A549 (cell line): ENCODE measurements around the gene ITPR3. TPM values are rescaled to one million over a fixed set of nuclear protein-coding genes. Genes with fewer than 3 reads are reported as not detected.

ENCODE experiments used
- ATAC-seq, 2 experiments: fragments of 200-7000 bp in 1 of 2; fragments of >200 bp in 1 of 2; cut with Nextera tagmentation in 1 of 2; cut with Tn5 transposase in 1 of 2; 3 replicates each; pipeline versions ENCODE4 v1.8.0 to v1.9.1; 2018 to 2020; ENCODE audit warnings: mild to moderate bottlenecking in 1 of 2, moderate library complexity in 1 of 2
- CTCF ChIA-PET: fragments of 300-600 bp; sonication (Branson Sonifier 250); formaldehyde crosslinking; extraction: SDS; loops from one replicate; lab custom pipeline; 2021; ENCODE audit warnings: antibody characterized with exemption, inconsistent platforms; lab: Yijun Ruan, JAX
- POLR2A ChIA-PET: fragments of 350-600 bp; formaldehyde crosslinking; extraction: SDS; loops from one replicate; lab custom pipeline; 2021; ENCODE audit warnings: antibody characterized with exemption, inconsistent platforms; lab: Yijun Ruan, JAX
- DNase-seq, 2 experiments: peaks; one replicate each; pipeline versions ENCODE4 v3.0.0 to v3.0.0-alpha.2; 2011 to 2016; ENCODE audit warnings: low read depth in 1 of 2, low spot score in 1 of 2
- FAIRE-seq: peaks from 2 replicates; lab custom pipeline; 2011; peaks lifted over from hg19 to GRCh38; lab: Jason Lieb, UNC
- H3K27ac ChIP-seq, 2 experiments: fragments of >200 bp; sonication (Bioruptor Twin); formaldehyde crosslinking; 3 replicates each; pipeline ENCODE4 v1.5.1; 2016 to 2017
- H3K4me1 ChIP-seq: fragments of >200 bp; sonication (Bioruptor Twin); formaldehyde crosslinking; 3 replicates; pipeline ENCODE4 v1.6.1; 2016
- H3K4me2 ChIP-seq: fragments of >200 bp; sonication (Bioruptor Twin); formaldehyde crosslinking; 3 replicates; pipeline ENCODE4 v1.6.1; 2016
- H3K4me3 ChIP-seq: fragments of >200 bp; sonication (Bioruptor Twin); formaldehyde crosslinking; 3 replicates; pipeline ENCODE4 v1.5.1; 2016
- H3K9me3 ChIP-seq: fragments of >200 bp; sonication (Bioruptor Twin); formaldehyde crosslinking; 3 replicates; pipeline ENCODE4 v1.6.1; 2016
- BHLHE40 ChIP-seq: IDR thresholded peaks from 2 replicates; pipeline ENCODE4 v1.6.1; 2012; ENCODE audit warnings: low read depth, low read length, inconsistent platforms
- CBX2 ChIP-seq: fragments of 200-600 bp; sonication (generic); IDR thresholded peaks from 2 replicates; pipeline ENCODE4 v1.6.1; 2016; ENCODE audit warnings: low read depth, mild to moderate bottlenecking, borderline replicate concordance
- CBX8 ChIP-seq: fragments of 200-600 bp; sonication (generic); IDR thresholded peaks from 2 replicates; pipeline ENCODE4 v1.6.1; 2016
- CEBPB ChIP-seq, 2 experiments: fragments of >200 bp in 1 of 2; sonication (Bioruptor Twin) in 1 of 2; formaldehyde crosslinking in 1 of 2; IDR thresholded peaks; 2 replicates each; pipeline ENCODE4 v1.6.1; 2012 to 2016
- CHD2 ChIP-seq: fragments of 150-350 bp; IDR thresholded peaks from 2 replicates; pipeline ENCODE4 v1.6.1; 2014; ENCODE audit warnings: low read length; ENCODE audit not compliant: partially characterized antibody
- EHF ChIP-seq: fragments of 250-450 bp; sonication (Bioruptor Pico); IDR thresholded peaks from 2 replicates; pipeline ENCODE4 v1.5.0; 2020; ENCODE audit warnings: mild to moderate bottlenecking
- FOSL2 ChIP-seq, 2 experiments: fragments of 450-650 bp in 1 of 2; fragments of >200 bp in 1 of 2; sonication (Bioruptor Twin) in 1 of 2; formaldehyde crosslinking; IDR thresholded peaks; 2 replicates each; pipeline versions ENCODE4 v1.5.0 to v1.6.1; 2016 to 2020; ENCODE audit warnings: mild to moderate bottlenecking in 1 of 2, moderate library complexity in 1 of 2
- GATA3 ChIP-seq: IDR thresholded peaks from 2 replicates; pipeline ENCODE4 v1.6.1; 2012; ENCODE audit warnings: borderline replicate concordance
- HOXB13 ChIP-seq: fragments of 250-450 bp; sonication (Bioruptor Pico); IDR thresholded peaks from 2 replicates; pipeline ENCODE4 v1.5.0; 2020; ENCODE audit warnings: low read depth, mild to moderate bottlenecking, moderate library complexity
- JUNB ChIP-seq: fragments of >200 bp; sonication (Bioruptor Twin); formaldehyde crosslinking; IDR thresholded peaks from 2 replicates; pipeline ENCODE4 v1.6.1; 2016
- NPAS2 ChIP-seq: fragments of 250-450 bp; sonication (Bioruptor Pico); IDR thresholded peaks from 2 replicates; pipeline ENCODE4 v1.8.0; 2022; ENCODE audit warnings: mild to moderate bottlenecking, moderate library complexity, borderline replicate concordance
- NR3C1 ChIP-seq: fragments of >200 bp; sonication (Bioruptor Twin); formaldehyde crosslinking; IDR thresholded peaks from 3 replicates; pipeline ENCODE4 v1.6.1; 2017
- PHF8 ChIP-seq: fragments of 200-600 bp; sonication (generic); IDR thresholded peaks from 2 replicates; pipeline ENCODE4 v1.6.1; 2016; ENCODE audit warnings: low read depth, mild to moderate bottlenecking, antibody characterized with exemption, moderate library complexity, borderline replicate concordance
- POLR2A ChIP-seq: IDR thresholded peaks from 2 replicates; pipeline ENCODE4 v1.6.1; 2012; ENCODE audit warnings: mild to moderate bottlenecking, low read length
- RFX5 ChIP-seq: fragments of 450-650 bp; IDR thresholded peaks from 2 replicates; pipeline ENCODE4 v1.7.1; 2014; ENCODE audit warnings: antibody characterized with exemption, mild to moderate bottlenecking, moderate library complexity
- SMC3 ChIP-seq: fragments of >200 bp; sonication (Bioruptor Twin); formaldehyde crosslinking; IDR thresholded peaks from 3 replicates; pipeline ENCODE4 v1.6.1; 2018; ENCODE audit warnings: inconsistent platforms
- SREBF2 ChIP-seq: fragments of 450-650 bp; IDR thresholded peaks from 2 replicates; pipeline ENCODE4 v1.6.1; 2014; ENCODE audit warnings: mild to moderate bottlenecking, moderate library complexity
- TFCP2L1 ChIP-seq: fragments of 250-450 bp; sonication (Bioruptor Pico); IDR thresholded peaks from 2 replicates; pipeline ENCODE4 v1.5.0; 2021; ENCODE audit warnings: mild to moderate bottlenecking
- ZC3H11A ChIP-seq: fragments of 450-650 bp; IDR thresholded peaks from 2 replicates; pipeline ENCODE4 v1.6.1; 2014; ENCODE audit warnings: antibody characterized with exemption, mild to moderate bottlenecking
- ZFP36 ChIP-seq: fragments of 450-650 bp; IDR thresholded peaks from 2 replicates; pipeline ENCODE4 v1.6.1; 2014; ENCODE audit warnings: borderline replicate concordance; ENCODE audit not compliant: partially characterized antibody
- ZNF302 ChIP-seq: fragments of 250-450 bp; sonication (Bioruptor Pico); IDR thresholded peaks from 2 replicates; pipeline ENCODE4 v1.9.0; 2021; ENCODE audit warnings: inconsistent platforms, mild to moderate bottlenecking, moderate library complexity
- WGBS: methylation state at CpG from one replicate; pipeline ENCODE4 v1.1.6; 2017; ENCODE audit errors: missing lambda C conversion rate; 5-methylcytosine and 5-hydroxymethylcytosine counted together
- polyA plus RNA-seq, 4 experiments: library from polyadenylated mRNA; depleted of rRNA in 3 of 4; stranded (reverse); fragments of >200 nt; fragmentation: RNase III in 1 of 4; extraction: RNeasy Plus Mini Kit Qiagen cat#74134 plus additional on column Dnase treatment in 1 of 4; gene quantifications; 2 replicates in 3 of 4; 3 replicates in 1 of 4; pipeline ENCODE4 v1.2.3, GENCODE V29; 2011 to 2017
- TF ChIP-seq, protein P1 (sequence below): IDR thresholded peaks from 2 replicates; pipeline ENCODE4 v1.6.1; 2012
- TF ChIP-seq, protein P2 (sequence below): IDR thresholded peaks from 2 replicates; pipeline ENCODE4 v1.6.1; 2012
- TF ChIP-seq, protein P3 (sequence below): fragments of >200 bp; sonication (Bioruptor Twin); formaldehyde crosslinking; IDR thresholded peaks from 3 replicates; pipeline ENCODE4 v1.6.1; 2016
- TF ChIP-seq, protein P4 (sequence below): fragments of 150-350 bp; IDR thresholded peaks from 2 replicates; pipeline ENCODE4 v1.6.1; 2014; ENCODE audit warnings: low read depth, mild to moderate bottlenecking, low read length
- TF ChIP-seq, protein P5 (sequence below): fragments of >200 bp; sonication (Bioruptor Twin); formaldehyde crosslinking; IDR thresholded peaks from 2 replicates; pipeline ENCODE4 v1.6.1; 2016
- TF ChIP-seq, protein P6 (sequence below): fragments of 250-450 bp; sonication (Bioruptor Pico); IDR thresholded peaks from 2 replicates; pipeline ENCODE4 v1.5.0; 2020; ENCODE audit warnings: low read depth, mild to moderate bottlenecking, moderate library complexity

The ITPR3 gene
- polyA plus RNA-seq, 2 of the 4 experiments (the other 2 are of a cell fraction), result 17.6 to 20.8 TPM

DNA sequence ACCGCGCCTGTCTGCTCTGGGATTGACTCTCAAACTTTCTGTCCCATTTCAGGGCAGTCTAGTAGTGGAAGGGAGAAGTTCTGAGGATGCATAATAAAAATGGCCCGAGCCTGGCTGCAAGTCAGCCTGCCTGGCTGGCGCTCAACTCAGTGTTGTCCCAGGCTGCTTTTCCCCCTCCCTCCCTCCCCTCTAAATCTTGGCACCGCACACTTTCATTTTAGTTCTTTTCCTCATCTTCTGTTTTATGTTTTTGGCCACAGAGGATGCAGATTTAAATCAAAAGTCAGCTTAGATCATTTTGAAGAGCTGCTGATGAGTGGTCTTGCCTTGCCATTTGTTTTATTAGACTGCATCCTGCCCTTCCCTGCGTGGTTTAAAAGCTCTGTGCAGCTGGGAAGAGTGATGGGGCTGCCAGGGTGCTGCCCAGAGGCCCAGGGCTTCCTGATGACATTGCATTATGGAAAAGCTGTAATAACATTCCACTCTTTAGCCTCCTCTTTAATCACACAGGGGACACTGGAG lies 96.9 kb downstream of the ITPR3 start:
- H3K27ac ChIP-seq, result no peak overlapping the region
- H3K4me3 ChIP-seq, result no peak overlapping the region
- no peaks in the 10 kb centered on the region for H3K9me3 ChIP-seq
- TF ChIP-seq ZC3H11A (no peak), JUNB (no peak), GATA3 (no peak), CBX8 (no peak), TFCP2L1 (CRISPR knock-in tag) (no peak), NR3C1 (no peak), ZFP36 (no peak), SREBF2 (no peak), CEBPB (IDR thresholded peaks at IDR 0.05) (no peak), EHF (no peak)
- TF ChIP-seq, protein P1, sequence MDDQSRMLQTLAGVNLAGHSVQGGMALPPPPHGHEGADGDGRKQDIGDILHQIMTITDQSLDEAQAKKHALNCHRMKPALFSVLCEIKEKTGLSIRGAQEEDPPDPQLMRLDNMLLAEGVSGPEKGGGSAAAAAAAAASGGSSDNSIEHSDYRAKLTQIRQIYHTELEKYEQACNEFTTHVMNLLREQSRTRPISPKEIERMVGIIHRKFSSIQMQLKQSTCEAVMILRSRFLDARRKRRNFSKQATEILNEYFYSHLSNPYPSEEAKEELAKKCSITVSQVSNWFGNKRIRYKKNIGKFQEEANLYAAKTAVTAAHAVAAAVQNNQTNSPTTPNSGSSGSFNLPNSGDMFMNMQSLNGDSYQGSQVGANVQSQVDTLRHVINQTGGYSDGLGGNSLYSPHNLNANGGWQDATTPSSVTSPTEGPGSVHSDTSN, result no peak
- TF ChIP-seq, protein P2, sequence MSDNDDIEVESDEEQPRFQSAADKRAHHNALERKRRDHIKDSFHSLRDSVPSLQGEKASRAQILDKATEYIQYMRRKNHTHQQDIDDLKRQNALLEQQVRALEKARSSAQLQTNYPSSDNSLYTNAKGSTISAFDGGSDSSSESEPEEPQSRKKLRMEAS, result no peak
- DNase-seq (no peak), ATAC-seq (no peak), FAIRE-seq (no peak)
- H3K4me1 ChIP-seq, result no peaks in the 10 kb centered on the region
- 74% methylated on average over 6 of the region's 6 CpGs for WGBS
- H3K4me2 ChIP-seq, result no peak overlapping the region
- POLR2A ChIA-PET, result no interaction called here
- CTCF ChIA-PET, result interaction anchor here (0.9 kb wide), 2 partner anchors 17 to 26 kb away, joined by 3 to 4 read pairs; no protein-coding TSS in a partner anchor

DNA sequence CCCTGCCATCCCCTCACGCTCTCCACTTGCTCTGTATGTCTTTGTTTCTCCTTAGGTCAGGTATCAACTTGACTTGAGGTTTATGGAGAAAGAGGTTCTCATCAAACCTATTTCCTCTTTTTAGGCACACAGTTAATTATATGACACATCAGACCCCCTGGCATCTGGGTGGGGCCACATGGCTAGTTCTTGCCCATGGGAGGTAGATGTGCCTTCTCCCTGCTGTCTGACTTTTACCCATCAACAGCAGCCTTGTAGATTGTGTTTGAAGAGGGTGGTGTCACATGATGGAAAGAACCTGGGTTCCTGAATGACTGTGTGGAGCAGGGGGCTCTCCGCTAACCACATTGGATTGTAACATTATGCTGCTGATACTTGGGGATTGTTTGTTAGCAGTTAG lies 97.6 kb downstream of the ITPR3 start:
- H3K4me1 ChIP-seq, result no peaks in the 10 kb centered on the region
- no peak overlapping the region for H3K4me2 ChIP-seq
- no peak for DNase-seq
- 94% methylated on average over 2 of the region's 2 CpGs for WGBS
- POLR2A ChIA-PET, result no interaction called here
- H3K9me3 ChIP-seq, result no peaks in the 10 kb centered on the region
- no peak for TF ChIP-seq ZC3H11A
- no peak for TF ChIP-seq POLR2A
- no peak for TF ChIP-seq ZNF302 (CRISPR knock-in tag)
- TF ChIP-seq FOSL2 (IDR thresholded peaks at IDR 0.05), result no peak
- TF ChIP-seq FOSL2 (CRISPR knock-in tag; IDR thresholded peaks at IDR 0.05), result no peak
- TF ChIP-seq HOXB13 (CRISPR knock-in tag), result no peak
- no peak for TF ChIP-seq SMC3
- TF ChIP-seq JUNB, result no peak
- TF ChIP-seq, protein P3, sequence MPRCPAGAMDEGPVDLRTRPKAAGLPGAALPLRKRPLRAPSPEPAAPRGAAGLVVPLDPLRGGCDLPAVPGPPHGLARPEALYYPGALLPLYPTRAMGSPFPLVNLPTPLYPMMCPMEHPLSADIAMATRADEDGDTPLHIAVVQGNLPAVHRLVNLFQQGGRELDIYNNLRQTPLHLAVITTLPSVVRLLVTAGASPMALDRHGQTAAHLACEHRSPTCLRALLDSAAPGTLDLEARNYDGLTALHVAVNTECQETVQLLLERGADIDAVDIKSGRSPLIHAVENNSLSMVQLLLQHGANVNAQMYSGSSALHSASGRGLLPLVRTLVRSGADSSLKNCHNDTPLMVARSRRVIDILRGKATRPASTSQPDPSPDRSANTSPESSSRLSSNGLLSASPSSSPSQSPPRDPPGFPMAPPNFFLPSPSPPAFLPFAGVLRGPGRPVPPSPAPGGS, result no peak
- TF ChIP-seq, protein P4, sequence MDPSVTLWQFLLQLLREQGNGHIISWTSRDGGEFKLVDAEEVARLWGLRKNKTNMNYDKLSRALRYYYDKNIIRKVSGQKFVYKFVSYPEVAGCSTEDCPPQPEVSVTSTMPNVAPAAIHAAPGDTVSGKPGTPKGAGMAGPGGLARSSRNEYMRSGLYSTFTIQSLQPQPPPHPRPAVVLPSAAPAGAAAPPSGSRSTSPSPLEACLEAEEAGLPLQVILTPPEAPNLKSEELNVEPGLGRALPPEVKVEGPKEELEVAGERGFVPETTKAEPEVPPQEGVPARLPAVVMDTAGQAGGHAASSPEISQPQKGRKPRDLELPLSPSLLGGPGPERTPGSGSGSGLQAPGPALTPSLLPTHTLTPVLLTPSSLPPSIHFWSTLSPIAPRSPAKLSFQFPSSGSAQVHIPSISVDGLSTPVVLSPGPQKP, result no peak
- TF ChIP-seq, protein P5, sequence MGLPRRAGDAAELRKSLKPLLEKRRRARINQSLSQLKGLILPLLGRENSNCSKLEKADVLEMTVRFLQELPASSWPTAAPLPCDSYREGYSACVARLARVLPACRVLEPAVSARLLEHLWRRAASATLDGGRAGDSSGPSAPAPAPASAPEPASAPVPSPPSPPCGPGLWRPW, result no peak
- TF ChIP-seq CHD2, result no peak
- no peak for TF ChIP-seq BHLHE40
- TF ChIP-seq PHF8, result no peak
- TF ChIP-seq RFX5, result no peak
- TF ChIP-seq ZFP36, result no peak
- TF ChIP-seq NR3C1, result no peak
- no peak for TF ChIP-seq CBX2
- TF ChIP-seq, protein P6, sequence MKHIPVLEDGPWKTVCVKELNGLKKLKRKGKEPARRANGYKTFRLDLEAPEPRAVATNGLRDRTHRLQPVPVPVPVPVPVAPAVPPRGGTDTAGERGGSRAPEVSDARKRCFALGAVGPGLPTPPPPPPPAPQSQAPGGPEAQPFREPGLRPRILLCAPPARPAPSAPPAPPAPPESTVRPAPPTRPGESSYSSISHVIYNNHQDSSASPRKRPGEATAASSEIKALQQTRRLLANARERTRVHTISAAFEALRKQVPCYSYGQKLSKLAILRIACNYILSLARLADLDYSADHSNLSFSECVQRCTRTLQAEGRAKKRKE (CRISPR knock-in tag), result no peak
- no peak for TF ChIP-seq NPAS2 (CRISPR knock-in tag)
- H3K27ac ChIP-seq, result no peak overlapping the region
- CTCF ChIA-PET, result interaction anchor here (0.9 kb wide), 2 partner anchors 17 to 26 kb away, joined by 3 to 4 read pairs; no protein-coding TSS in a partner anchor
- no peak for ATAC-seq
- no peak for FAIRE-seq
- H3K4me3 ChIP-seq, result no peak overlapping the region
